Activated T-helper 2 cell treated with anti-CD3 and anti-CD28 coated beads, Interferon-gamma antibody, Interleukin-2, Interleukin-4, amounts not matched to agents 10 μg/mL and 5 μg/mL and 100 μg/mL, durations not matched to agents 14 hours and 24 hours and 36 hours (primary cell): Measurements from ENCODE around the gene DAP. TPM values are rescaled to one million over a fixed set of nuclear protein-coding genes. Genes with fewer than 3 reads are reported as not detected.

Experiments
- DNase-seq: peaks from one replicate; pipeline ENCODE4 v3.0.0; 2021; ENCODE audit warnings: low spot score
- H3K27ac Mint-ChIP-seq: one replicate; pipeline ENCODE4 v1.8.0; 2021; ENCODE audit warnings: mixed read lengths
- H3K27me3 Mint-ChIP-seq: one replicate; pipeline ENCODE4 v1.8.0; 2021; ENCODE audit warnings: low read depth, mixed read lengths
- H3K36me3 Mint-ChIP-seq: one replicate; pipeline ENCODE4 v1.8.0; 2021; ENCODE audit warnings: low read depth, mixed read lengths
- H3K4me1 Mint-ChIP-seq: one replicate; pipeline ENCODE4 v1.8.0; 2021; ENCODE audit warnings: low read depth, mixed read lengths
- H3K4me3 Mint-ChIP-seq: one replicate; pipeline ENCODE4 v1.8.0; 2021; ENCODE audit warnings: low read depth, mild to moderate bottlenecking, moderate library complexity, mixed read lengths
- H3K9me3 Mint-ChIP-seq: one replicate; pipeline ENCODE4 v1.8.0; 2021; ENCODE audit warnings: mixed read lengths
- intact Hi-C: fragments of 100-400 bp; cut with micrococcal nuclease; formaldehyde crosslinking; loops from one replicate; pipeline ENCODE4 v1.15.1; 2023
- total RNA-seq: library from RNA; stranded (reverse); gene quantifications from 2 replicates; pipeline ENCODE4 v1.2.3, GENCODE V29; 2022

The DAP gene
- total RNA-seq, 1 donor from 2014 or later: 56.6 TPM

DNA sequence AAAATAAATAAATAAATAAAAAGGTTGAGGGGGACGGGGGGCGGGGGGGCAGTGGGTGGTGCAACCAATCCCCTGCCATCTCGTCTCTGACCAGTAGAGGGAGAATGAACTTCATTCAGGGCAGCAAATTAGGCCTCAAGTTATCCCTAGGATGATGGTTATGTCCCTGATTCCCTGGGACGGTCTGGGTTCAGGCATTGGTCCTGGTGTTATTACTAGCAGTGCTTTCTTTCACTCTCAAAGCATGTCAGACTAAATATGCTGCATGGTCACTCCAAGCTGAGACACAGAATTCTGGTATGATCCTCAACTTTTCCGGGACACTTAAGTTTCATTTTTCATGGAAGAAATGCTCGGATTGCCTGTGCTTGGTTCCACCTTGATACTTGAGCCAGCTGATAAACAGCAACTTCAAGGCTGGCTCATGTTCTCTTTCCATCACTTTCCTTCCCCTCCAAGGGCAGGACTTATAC, 59.4 kb downstream of the DAP start:
- no peak overlapping the region for H3K4me3 Mint-ChIP-seq
- no peak for DNase-seq
- H3K27me3 Mint-ChIP-seq: no peaks in the 10 kb centered on the region
- H3K27ac Mint-ChIP-seq: no peak overlapping the region
- H3K36me3 Mint-ChIP-seq: peaks cover 7% of the 10 kb centered on the region
- no peaks in the 10 kb centered on the region for H3K9me3 Mint-ChIP-seq
- intact Hi-C loops: loop anchor here (5.0 kb wide), 1 partner anchor 76 kb away; no protein-coding TSS in a partner anchor
- H3K4me1 Mint-ChIP-seq: peaks cover 29% of the 10 kb centered on the region

DNA sequence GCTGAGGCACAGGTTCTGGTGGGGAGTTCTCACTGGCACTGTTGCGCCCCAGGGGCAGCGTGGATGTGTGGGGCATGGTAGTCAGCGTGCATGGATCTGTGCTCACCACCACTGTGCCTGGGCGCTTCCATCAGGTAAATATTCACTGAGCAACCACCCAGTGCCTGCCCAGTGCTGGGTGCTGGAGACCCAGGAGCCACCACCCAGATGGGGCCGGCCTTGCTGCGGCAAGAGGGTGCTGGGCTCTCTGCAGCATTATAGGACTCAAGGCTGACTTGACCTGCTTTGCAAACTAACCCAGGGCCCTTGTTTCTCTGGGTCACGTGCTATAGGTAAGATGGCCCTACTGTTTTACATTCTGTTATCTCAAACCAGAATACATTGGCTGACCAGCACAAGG, 60.5 kb downstream of the DAP start:
- intact Hi-C loops: loop anchor here (5.0 kb wide), 1 partner anchor 77 kb away; no protein-coding TSS in a partner anchor
- no peak overlapping the region for H3K4me3 Mint-ChIP-seq
- H3K4me1 Mint-ChIP-seq: peaks cover 24% of the 10 kb centered on the region
- no peaks in the 10 kb centered on the region for H3K9me3 Mint-ChIP-seq
- H3K27me3 Mint-ChIP-seq: no peaks in the 10 kb centered on the region
- H3K36me3 Mint-ChIP-seq: peaks cover 6% of the 10 kb centered on the region
- H3K27ac Mint-ChIP-seq: no peak overlapping the region
- DNase-seq: no peak

DNA sequence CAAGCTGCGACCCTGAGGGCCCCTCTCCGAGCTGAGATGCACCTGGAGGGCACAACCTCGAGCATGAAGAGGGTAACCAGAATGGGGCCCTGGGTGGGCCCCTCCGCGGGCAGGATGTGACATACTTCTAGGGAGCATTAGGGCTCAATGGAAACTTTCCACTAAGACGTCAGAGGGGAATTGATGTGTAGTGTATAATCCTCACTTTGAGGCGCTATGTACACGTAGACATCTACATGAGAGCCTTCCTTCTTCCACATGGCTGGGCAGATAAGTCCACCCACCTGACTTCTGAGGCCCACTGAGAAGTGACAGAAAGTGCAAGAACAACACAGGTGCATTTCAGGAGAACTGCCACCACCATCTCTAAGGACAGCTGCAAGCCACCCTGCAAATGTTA, 61.0 kb downstream of the DAP start:
- DNase-seq: no peak
- no peak overlapping the region for H3K27ac Mint-ChIP-seq
- intact Hi-C loops: loop anchor here (5.0 kb wide), 1 partner anchor 77 kb away; no protein-coding TSS in a partner anchor
- H3K4me1 Mint-ChIP-seq: peaks cover 18% of the 10 kb centered on the region
- no peak overlapping the region for H3K4me3 Mint-ChIP-seq
- peaks cover 3% of the 10 kb centered on the region for H3K36me3 Mint-ChIP-seq
- no peaks in the 10 kb centered on the region for H3K9me3 Mint-ChIP-seq
- no peaks in the 10 kb centered on the region for H3K27me3 Mint-ChIP-seq

DNA sequence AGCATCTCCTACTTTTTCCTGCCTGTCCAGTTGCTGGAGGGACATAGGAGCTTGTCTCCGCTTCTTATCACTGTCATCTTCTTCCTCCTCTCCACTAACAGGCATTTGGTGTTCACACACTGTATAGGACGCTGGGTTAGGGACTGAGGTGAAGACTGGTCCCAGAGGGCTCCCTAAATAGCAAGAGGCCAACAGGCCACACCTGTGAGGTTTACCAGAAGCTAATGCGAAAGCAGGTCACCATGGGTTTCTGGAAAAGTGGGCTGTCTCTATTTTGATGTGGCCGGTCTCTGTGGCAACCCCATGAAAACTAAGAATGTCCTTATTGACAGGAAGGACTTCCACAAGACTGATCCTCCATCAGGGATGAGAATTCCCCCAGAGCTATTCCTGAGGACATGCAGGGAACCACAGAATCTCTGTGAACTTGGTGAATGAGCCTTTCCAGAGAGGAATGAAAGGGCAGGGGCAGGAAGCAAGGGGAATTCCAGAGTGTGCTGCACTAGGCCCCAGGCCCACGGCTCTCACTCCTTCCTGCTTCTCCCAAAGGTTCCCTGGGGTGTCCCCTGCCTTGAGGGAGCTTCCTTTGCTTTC, 61.7 kb downstream of the DAP start:
- Mint-ChIP-seq H3K36me3 (peaks cover 3% of the 10 kb centered on the region), H3K27ac (no peak overlapping the region), H3K9me3 (no peaks in the 10 kb centered on the region), H3K4me1 (peaks cover 12% of the 10 kb centered on the region), H3K27me3 (no peaks in the 10 kb centered on the region), H3K4me3 (no peak overlapping the region)
- DNase-seq: no peak
- intact Hi-C loops: no loop called here

DNA sequence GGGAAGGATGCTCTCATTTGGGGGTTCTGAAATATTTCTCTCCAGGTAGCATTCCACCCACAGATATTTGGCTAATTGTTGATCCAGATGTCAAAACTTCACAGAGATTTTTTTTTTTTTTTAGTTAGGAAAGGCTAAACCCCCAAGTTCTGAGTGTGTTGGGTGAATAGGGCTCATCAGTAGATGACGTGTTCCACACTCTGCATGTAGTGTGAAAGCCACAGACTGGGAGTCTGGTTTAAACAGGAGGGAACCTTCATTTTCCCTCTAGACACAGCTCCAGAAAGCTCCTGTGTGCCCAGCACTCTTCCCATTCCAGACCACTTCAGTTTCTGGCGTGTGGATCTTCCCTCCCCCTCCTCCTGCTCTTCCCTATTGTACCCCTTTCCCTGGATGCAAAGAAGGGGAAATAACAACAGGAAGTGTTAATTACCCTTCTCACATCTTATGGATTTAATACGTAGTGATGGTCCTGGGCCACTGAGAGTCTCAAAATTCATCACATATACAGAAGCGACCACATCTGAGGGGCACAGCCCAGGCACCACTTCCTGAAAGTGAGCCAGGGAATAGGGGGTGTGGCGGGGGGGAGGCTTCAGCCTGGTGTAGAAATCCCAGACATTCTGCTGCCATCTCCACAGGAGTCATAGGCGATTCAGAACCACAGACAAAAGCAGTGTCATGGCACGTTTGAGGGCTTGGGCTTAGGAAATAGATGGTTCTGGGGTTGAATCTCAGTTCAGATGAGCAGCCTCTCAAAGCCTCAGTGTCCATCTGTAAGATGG, 65.1 kb downstream of the DAP start:
- intact Hi-C loops: no loop called here
- H3K27ac Mint-ChIP-seq: no peak overlapping the region
- no peak for DNase-seq
- no peaks in the 10 kb centered on the region for H3K27me3 Mint-ChIP-seq
- no peak overlapping the region for H3K4me3 Mint-ChIP-seq
- H3K4me1 Mint-ChIP-seq: peaks cover 5% of the 10 kb centered on the region
- no peaks in the 10 kb centered on the region for H3K9me3 Mint-ChIP-seq
- H3K36me3 Mint-ChIP-seq: peaks cover 3% of the 10 kb centered on the region

DNA sequence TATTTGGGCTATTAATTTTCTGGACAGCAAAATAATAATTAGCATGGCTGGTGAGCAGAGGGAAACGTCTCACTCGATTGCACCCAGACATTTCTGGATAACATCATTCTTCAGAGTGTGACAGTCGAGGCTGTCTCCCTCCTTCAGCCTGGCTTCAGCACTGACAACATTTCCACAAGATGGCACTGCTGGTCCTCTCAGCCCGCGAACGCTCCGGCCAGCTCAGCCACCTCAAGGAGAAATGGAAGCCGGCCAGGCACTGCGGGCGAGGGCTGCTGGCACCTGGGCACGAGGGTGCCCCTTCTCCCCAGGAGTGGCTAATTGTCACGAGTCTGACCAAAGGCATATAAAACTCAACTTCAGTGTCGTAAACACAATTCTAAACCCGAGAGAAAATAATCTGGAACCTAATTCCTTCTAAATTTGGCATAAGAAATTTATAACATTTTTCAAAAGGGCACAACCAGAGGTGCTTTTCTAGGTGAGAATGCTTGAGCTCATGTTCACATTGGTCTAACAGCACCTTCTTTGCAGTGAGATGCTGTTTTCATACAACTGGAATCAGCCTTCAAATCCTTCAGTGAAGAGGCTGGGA, 65.9 kb downstream of the DAP start:
- no peak for DNase-seq
- Mint-ChIP-seq H3K27ac (no peak overlapping the region), H3K9me3 (no peaks in the 10 kb centered on the region), H3K4me3 (no peak overlapping the region), H3K27me3 (no peaks in the 10 kb centered on the region), H3K4me1 (peaks cover 3% of the 10 kb centered on the region), H3K36me3 (peaks cover under 1% of the 10 kb centered on the region)
- intact Hi-C loops: no loop called here

DNA sequence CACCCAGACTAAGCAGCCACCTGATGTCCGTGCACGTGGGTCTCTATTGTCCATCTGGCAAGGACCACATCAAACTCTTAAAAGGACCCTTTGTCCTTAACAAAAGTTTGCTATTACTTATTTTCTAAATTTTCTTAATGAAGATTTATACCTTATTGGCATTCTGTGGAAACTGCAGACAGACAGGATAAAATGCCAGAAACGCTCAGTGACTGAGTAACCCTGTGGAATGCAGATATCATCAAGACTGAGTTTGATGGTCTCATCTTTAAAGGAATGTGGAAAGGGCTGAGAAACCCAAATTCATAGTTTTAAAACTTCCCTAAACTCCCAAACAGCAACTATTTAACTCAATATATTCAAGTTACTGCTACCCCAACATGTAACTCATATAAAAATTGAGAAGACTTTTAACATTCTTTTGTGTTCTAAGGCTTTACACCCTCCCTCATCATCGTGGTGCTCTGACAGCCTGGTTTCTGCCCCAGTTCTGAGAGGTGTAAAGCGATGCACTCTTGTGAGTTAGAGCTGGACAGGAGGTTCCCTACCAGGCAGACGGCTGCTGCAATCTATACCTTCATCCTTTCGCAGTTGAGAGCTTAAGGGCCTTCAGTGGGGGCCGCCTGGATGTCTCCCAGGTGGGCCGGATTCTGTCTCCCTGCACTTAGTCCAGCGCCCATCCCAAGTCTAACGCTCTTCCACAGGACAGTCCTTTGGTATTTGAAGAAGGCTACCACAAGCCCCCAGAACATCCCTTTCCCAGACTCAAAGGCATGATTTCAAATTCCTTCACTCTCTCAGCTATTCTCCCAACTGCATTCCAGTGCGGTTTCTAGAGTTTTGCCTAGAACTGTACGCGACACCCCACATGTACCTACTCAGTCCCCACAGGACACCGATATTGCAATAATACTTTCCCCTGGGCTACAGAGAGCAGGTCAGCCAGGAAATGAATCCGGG, 68.9 kb downstream of the DAP start:
- intact Hi-C loops: no loop called here
- no peaks in the 10 kb centered on the region for H3K9me3 Mint-ChIP-seq
- H3K27me3 Mint-ChIP-seq: no peaks in the 10 kb centered on the region
- peaks cover 7% of the 10 kb centered on the region for H3K36me3 Mint-ChIP-seq
- H3K27ac Mint-ChIP-seq: no peak overlapping the region
- DNase-seq: no peak
- H3K4me3 Mint-ChIP-seq: no peak overlapping the region
- H3K4me1 Mint-ChIP-seq: peaks cover 2% of the 10 kb centered on the region

DNA sequence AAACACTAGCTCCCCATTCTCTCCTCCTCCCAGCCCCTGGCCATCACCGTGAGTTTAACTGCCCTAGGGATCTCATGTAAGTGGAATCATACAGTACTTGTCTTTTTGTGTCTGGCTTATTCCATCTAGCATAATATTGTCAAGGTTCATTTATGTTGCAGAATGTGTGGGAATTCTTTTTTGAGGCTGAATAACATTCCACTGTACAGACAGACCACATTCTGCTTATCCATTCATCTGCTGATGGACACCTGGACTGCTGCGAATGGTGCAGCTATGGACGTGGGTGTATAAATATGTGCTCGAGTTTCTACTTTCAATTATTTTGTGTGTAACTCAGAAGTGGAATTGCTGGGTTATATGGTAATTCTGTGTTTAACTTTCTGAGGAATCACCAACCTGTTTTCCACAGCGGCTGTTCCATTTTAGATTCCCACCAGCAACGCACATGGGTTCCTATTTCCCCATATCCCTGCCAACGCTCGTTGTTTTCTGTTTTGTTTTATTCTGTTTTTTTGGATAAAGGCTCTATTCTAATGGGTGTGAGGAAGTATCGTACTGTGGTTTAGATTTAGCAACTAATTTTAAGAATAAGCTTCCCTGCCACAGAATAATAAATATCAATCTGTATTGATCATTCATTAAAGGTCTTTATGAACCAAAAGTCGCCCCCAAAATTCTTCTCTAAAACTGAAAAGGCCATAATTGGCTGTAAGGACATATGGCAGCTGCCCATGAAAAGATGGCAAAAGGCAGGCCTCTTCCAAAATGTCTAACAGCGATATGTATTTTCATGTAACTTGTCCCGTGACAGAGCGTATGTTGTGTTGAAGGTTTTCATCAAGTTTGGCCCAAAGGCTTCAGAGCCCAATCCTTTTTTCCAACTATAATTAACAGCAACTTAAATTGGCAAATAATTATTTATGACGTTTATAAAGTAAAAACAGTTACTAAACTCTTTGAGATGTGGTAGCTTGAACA, 70.3 kb downstream of the DAP start:
- intact Hi-C loops: no loop called here
- no peaks in the 10 kb centered on the region for H3K27me3 Mint-ChIP-seq
- DNase-seq: no peak
- no peaks in the 10 kb centered on the region for H3K4me1 Mint-ChIP-seq
- H3K9me3 Mint-ChIP-seq: no peaks in the 10 kb centered on the region
- no peak overlapping the region for H3K4me3 Mint-ChIP-seq
- peaks cover 7% of the 10 kb centered on the region for H3K36me3 Mint-ChIP-seq
- no peak overlapping the region for H3K27ac Mint-ChIP-seq

DNA sequence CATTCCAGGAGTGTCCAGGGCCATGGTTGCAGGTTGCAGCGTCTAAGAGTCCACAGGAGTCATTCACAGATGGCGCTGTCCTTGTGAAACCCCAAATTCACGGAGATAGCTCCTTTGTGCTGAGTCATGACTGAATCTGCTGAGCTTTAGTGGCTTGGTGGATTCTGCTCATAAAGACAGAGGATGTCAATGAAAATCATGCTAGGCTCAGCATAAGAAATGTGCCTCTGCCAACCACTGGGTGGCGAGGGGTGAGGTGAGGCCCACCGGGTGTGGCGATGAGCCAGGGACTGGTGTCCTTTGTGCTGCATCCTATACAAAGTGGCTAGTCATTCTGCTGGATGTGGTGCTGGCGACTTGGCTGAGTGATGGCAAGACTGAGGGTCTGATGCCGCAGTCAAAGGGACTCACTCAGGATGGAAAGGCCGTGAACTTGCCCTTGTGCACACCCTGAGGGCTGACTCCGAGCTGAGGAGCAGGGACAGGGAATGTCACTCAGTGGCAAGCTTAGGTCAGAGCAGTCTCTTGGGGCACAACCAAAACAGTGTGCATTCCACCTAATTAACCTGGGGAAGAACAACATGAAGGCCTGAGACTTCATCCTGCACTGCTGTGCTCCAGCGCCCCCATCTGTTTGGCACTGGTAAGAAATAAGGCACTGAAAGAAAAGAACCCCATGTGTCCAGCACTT, 71.5 kb downstream of the DAP start:
- intact Hi-C loops: loop anchor here (5.0 to 10.0 kb wide), 2 partner anchors 57 to 385 kb away; partner anchors contain the start of gene CMBL
- no peaks in the 10 kb centered on the region for H3K4me1 Mint-ChIP-seq
- no peak for DNase-seq
- no peak overlapping the region for H3K4me3 Mint-ChIP-seq
- H3K36me3 Mint-ChIP-seq: peaks cover 7% of the 10 kb centered on the region
- no peaks in the 10 kb centered on the region for H3K9me3 Mint-ChIP-seq
- H3K27ac Mint-ChIP-seq: no peak overlapping the region
- no peaks in the 10 kb centered on the region for H3K27me3 Mint-ChIP-seq

DNA sequence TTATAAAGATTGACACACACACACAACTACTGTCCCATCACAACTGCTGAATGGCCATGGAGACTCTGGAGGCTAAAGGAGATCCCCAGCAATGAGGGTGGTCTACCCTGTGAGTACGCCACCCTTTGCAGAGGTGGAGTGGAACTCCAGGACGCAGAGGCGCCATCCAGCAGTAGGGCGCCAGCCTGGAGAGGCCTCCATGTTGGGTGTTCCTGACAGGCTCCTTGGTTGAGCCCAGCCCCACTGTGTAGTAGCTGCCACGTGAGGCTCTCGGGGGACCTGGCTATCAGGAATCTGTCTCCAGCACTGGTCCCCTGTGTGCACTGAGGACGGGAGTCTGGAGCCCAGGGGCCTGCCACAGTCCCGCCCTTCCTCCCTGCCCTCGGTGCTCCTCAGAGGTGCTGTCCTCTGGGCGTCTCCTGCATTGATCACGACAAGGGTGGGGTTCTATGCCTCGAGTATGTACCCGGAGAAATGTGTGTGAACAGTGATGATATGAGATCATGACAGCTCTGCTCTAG, 72.3 kb downstream of the DAP start:
- intact Hi-C loops: loop anchor here (1.0 to 10.0 kb wide), 3 partner anchors 56 to 384 kb away; partner anchors contain the start of gene CMBL

DNA sequence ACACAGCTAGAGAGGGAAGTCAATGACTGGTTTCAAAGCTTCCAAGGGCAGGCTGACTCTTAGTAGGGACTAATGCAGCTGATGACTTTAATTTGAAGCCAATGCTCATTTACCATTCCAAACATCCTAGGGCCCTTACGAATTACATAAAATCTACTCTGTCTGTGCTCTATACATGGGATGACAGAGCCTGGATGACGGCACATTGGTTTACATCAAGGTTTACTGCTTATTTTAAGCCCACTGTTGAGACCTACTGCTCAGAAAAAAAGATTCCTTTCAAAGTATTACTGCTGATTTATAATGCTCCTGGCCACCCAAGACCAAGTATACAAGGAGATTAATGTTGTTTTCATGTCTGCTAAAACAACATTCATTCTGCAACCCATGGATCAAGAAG, 74.1 kb downstream of the DAP start:
- no peak for DNase-seq
- Mint-ChIP-seq H3K4me3 (no peak overlapping the region), H3K36me3 (peaks cover 7% of the 10 kb centered on the region), H3K4me1 (no peaks in the 10 kb centered on the region), H3K27me3 (no peaks in the 10 kb centered on the region), H3K27ac (no peak overlapping the region), H3K9me3 (no peaks in the 10 kb centered on the region)
- intact Hi-C loops: loop anchor here (5.0 to 10.0 kb wide), 2 partner anchors 55 to 382 kb away; partner anchors contain the start of gene CMBL

More for the DNA sequence above, 72.3 kb downstream of the DAP start:
- no peaks in the 10 kb centered on the region for H3K4me1 Mint-ChIP-seq
- no peak overlapping the region for H3K4me3 Mint-ChIP-seq
- H3K27ac Mint-ChIP-seq: no peak overlapping the region
- no peak for DNase-seq
- no peaks in the 10 kb centered on the region for H3K27me3 Mint-ChIP-seq
- H3K9me3 Mint-ChIP-seq: no peaks in the 10 kb centered on the region
- H3K36me3 Mint-ChIP-seq: peaks cover 7% of the 10 kb centered on the region
